Activated T-cell treated with anti-CD3 and anti-CD28 coated beads, Interleukin-2, amount 50 U/mL, for 48 hours (primary cell): ENCODE measurements around the gene TALDO1.

Experiments used
- DNase-seq, 2 experiments: peaks; one replicate each; pipeline ENCODE4 v3.0.0-alpha.2; 2020

The TALDO1 gene

GRCh38 chr11:747158-748006 is at the start of gene TALDO1:
Gene TALDO1, plus strand, starts transcription at chr11:747464. Its CDS starts 18 bp downstream, at chr11:747482.
- peak; percentile 91 to 94 for DNase-seq

GRCh38 chr11:697811-698311 is 49.4 kb upstream of the TALDO1 start:
- no peak for DNase-seq

GRCh38 chr11:698493-699115 is 48.7 kb upstream of the TALDO1 start:
- DNase-seq: no peak

GRCh38 chr11:699116-699508 is 48.2 kb upstream of the TALDO1 start:
- DNase-seq: no peak

GRCh38 chr11:699753-700152 is 47.5 kb upstream of the TALDO1 start:
- no peak for DNase-seq

- DNase-seq: no peak
Observed at GRCh38 chr11:701741-702461, 45.4 kb upstream of the TALDO1 start.

GRCh38 chr11:702462-703461 is 44.5 kb upstream of the TALDO1 start:
- no peak for DNase-seq

GRCh38 chr11:703506-703905 is 43.8 kb upstream of the TALDO1 start:
- DNase-seq: no peak

GRCh38 chr11:704228-704674 is 43.0 kb upstream of the TALDO1 start:
- DNase-seq: no peak

- no peak for DNase-seq
Observed at GRCh38 chr11:704781-705645, 42.3 kb upstream of the TALDO1 start.

GRCh38 chr11:705646-706438 is 41.4 kb upstream of the TALDO1 start, which contains the start of gene EPS8L2:
Gene EPS8L2, plus strand, starts transcription at chr11:706231. Its CDS starts 3,177 bp downstream, at chr11:709408.
- no peak for DNase-seq

- DNase-seq: no peak
Observed at GRCh38 chr11:706439-706956, 40.8 kb upstream of the TALDO1 start.

- no peak for DNase-seq
Observed at GRCh38 chr11:706957-707816, 40.1 kb upstream of the TALDO1 start.

GRCh38 chr11:707817-708420 is 39.3 kb upstream of the TALDO1 start:
- no peak for DNase-seq

GRCh38 chr11:708511-708910 is 38.8 kb upstream of the TALDO1 start:
- DNase-seq: no peak

- DNase-seq: no peak
Observed at GRCh38 chr11:709109-709997, 37.9 kb upstream of the TALDO1 start.

- DNase-seq: no peak
Observed at GRCh38 chr11:714436-714835, 32.8 kb upstream of the TALDO1 start.
